ENCODE measurements around the gene JOSD1.

Gene JOSD1

DNA sequence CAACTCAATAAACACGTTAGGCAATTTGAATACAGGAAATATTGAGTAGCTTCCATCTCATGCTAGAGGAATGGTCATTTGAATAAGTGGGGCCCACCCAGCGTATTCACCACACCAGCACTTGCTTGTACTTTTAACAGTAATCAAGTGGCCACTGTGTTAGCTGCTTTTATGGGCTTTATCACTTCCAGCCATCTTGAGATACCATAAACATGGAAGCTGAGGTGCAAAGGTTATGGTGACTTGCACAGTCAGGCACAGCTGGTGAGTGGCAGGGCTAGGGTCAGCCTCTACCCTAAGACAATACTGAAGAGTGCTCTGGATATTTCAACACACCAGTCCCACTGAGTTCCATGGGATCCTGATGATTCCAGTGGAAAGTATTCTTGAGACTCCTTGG lies 6.7 kb downstream of the JOSD1 start:
- H3K4me3 ChIP-seq (ENCODE audit: low read depth, low read length) = no peak overlapping the region
- DNase-seq (ENCODE audit: low read depth) = no peak
- TF ChIP-seq, protein P1, sequence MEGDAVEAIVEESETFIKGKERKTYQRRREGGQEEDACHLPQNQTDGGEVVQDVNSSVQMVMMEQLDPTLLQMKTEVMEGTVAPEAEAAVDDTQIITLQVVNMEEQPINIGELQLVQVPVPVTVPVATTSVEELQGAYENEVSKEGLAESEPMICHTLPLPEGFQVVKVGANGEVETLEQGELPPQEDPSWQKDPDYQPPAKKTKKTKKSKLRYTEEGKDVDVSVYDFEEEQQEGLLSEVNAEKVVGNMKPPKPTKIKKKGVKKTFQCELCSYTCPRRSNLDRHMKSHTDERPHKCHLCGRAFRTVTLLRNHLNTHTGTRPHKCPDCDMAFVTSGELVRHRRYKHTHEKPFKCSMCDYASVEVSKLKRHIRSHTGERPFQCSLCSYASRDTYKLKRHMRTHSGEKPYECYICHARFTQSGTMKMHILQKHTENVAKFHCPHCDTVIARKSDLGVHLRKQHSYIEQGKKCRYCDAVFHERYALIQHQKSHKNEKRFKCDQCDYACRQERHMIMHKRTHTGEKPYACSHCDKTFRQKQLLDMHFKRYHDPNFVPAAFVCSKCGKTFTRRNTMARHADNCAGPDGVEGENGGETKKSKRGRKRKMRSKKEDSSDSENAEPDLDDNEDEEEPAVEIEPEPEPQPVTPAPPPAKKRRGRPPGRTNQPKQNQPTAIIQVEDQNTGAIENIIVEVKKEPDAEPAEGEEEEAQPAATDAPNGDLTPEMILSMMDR (IDR thresholded peaks at IDR 0.05; ENCODE audit: low read depth, low read length, missing control alignments) = no peak

DNA sequence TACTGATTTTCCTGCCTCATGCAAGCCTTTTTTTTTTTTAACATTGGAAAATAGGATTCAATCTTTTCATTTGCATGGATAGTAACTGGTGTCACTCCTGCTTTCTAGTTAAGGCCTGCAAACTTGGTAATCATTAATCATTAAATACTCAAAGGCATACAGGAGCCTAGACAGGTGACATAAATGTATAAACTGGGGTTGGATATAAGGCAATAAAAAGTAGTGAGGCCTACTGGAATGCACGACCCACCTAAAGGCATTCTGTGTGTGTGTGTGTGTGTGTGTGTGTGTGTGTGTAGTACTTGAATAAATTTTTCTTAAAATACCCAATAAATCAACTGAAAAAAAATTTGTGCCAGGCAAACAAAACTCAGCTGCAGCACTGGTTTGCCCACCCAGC lies 11.1 kb downstream of the JOSD1 start:
- TF ChIP-seq, protein P1 (IDR thresholded peaks at IDR 0.05; ENCODE audit: low read depth, low read length, missing control alignments) = no peak
- no peak for DNase-seq (ENCODE audit: low read depth)
- H3K4me3 ChIP-seq (ENCODE audit: low read depth, low read length) = no peak overlapping the region

DNA sequence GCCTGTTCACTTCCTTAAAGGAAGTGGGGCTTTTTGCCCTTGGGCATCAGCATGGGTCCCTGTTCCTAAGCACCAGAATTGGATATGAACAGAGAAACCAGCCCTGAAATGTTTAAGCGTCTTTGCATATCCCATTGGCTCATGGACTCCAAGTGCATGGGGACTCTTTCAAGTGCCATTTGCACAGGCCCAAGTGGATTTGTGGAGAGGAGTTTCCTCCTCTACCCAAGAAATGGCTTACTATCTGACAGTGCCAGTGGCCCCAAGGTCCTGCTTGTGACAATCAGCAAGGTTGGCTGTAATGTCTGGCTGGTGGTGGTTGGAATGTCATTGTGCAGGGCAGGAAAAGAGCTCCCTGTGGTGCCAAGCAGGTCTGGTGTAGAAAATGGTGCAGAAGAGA lies 15.0 kb downstream of the JOSD1 start:
- H3K4me3 ChIP-seq (ENCODE audit: low read depth, low read length) = no peak overlapping the region
- DNase-seq (ENCODE audit: low read depth) = no peak
- TF ChIP-seq, protein P1 (IDR thresholded peaks at IDR 0.05; ENCODE audit: low read depth, low read length, missing control alignments) = no peak

DNA sequence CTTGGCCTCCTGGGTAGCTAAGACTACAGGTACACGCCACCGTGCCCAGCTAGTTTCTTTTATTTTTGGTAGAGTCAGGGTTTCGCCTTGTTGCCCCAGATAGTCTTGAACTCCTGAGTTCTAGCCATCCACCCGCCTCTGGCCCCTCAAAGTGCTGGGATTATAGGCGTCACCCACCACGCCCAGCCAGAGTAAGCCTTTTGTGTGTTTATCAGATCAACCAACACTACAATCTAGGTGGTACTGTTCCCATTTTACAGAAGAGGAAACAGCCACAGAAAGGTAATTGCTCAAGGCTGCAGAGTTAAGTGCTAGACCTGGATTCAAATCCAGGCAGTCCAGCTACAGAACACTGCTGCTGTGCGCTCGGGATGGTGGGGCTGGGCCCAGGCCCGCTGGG lies 15.8 kb downstream of the JOSD1 start:
- TF ChIP-seq, protein P1 (IDR thresholded peaks at IDR 0.05; ENCODE audit: low read depth, low read length, missing control alignments) = no peak
- no peak for DNase-seq (ENCODE audit: low read depth)
- no peak overlapping the region for H3K4me3 ChIP-seq (ENCODE audit: low read depth, low read length)

GRCh38 chr22:38681582-38682335 lies 19.0 kb downstream of the JOSD1 start, which contains the start of gene TOMM22:
TSS of gene TOMM22 (plus strand) at chr22:38681957. CDS start at chr22:38681979, 22 bp downstream.
- TF ChIP-seq, protein P1 (IDR thresholded peaks at IDR 0.05; ENCODE audit: low read depth, low read length, missing control alignments) = peak; percentile 67
- peak within 1 kb of the TSS; percentile 97 for H3K4me3 ChIP-seq (ENCODE audit: low read depth, low read length)
- DNase-seq (ENCODE audit: low read depth) = peak; percentile 61

DNA sequence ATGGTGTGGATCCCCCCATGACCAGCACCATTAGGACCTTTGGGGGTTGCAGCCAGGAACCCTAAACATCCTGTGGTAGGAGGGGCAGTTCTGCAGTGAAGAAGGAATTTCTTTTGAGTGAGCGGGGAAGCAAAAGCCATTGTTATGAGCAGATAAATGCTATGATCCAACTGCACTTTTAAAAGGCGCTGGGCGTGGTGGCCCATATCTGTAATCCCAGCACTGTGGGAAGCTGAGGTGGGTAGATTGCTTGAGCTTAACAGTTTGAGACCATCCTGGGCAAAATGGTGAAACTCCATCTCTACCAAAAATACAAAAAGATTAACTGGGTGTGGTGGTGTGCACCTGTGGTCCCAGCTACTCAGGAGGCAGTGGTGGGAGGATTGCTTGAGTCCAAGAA lies 24.9 kb downstream of the JOSD1 start:
- TF ChIP-seq, protein P1 (IDR thresholded peaks at IDR 0.05; ENCODE audit: low read depth, low read length, missing control alignments) = no peak
- no peak overlapping the region for H3K4me3 ChIP-seq (ENCODE audit: low read depth, low read length)
- no peak for DNase-seq (ENCODE audit: low read depth)

DNA sequence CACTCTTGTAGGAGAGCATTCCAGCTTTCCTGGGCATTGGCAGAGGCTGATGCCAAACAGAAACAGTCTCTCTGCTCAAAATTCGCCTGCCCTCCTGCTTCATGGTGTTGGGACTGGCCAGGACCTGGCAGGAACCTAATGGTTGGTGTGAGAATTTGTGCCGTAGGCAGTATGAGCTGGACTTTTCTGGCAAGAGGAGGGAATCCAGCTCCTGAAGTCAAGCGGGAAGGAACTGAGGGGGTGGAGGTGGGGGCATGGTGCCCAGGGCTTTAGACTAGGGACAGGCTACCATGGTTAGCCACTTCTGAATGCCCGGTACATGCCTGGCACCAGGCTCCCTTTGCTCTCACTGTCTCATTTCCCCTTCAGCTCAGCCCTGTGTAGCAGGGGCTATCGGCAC lies 25.9 kb downstream of the JOSD1 start:
- H3K4me3 ChIP-seq (ENCODE audit: low read depth, low read length) = no peak overlapping the region
- no peak for DNase-seq (ENCODE audit: low read depth)
- TF ChIP-seq, protein P1 (IDR thresholded peaks at IDR 0.05; ENCODE audit: low read depth, low read length, missing control alignments) = no peak
